ENCODE results near the gene POLR3H.

DNA sequence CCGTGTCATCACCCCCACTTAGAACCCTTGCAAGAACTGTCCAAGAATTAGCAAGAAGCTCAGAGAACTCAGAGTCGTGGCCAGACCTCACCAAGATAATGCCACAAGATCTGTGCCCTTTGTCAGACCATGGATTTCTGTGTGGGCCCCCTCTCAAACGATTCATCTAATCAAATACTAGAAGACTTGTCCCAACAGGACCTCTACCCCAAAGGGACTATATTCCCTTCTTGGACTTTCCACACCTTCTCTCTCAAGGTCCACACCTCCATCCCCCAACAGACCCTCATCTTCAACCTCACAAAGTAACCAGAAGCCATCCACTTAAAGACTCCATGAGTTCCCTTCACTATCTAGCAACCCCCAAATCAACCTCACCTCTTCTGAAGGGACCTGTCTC is 2.8 kb downstream of the POLR3H start:
- TF ChIP-seq CHD2 (IDR thresholded peaks at IDR 0.05; ENCODE audit: borderline replicate concordance, low read depth, low read length) (no peak), CEBPB (IDR thresholded peaks at IDR 0.05; ENCODE audit: borderline replicate concordance in 1 of 2, low read depth in 2 of 2, low read length in 2 of 2) (no peak), TBL1XR1 (IDR thresholded peaks at IDR 0.05; ENCODE audit: low read depth, low read length) (no peak), BMI1 (IDR thresholded peaks at IDR 0.05; ENCODE audit: borderline replicate concordance) (no peak), ZZZ3 (IDR thresholded peaks at IDR 0.05; ENCODE audit: control insufficient read depth, insufficient read length, low read depth) (no peak), SUZ12 (IDR thresholded peaks at IDR 0.05; ENCODE audit: unreplicated experiment) (no peak), MYC (IDR thresholded peaks at IDR 0.05; ENCODE audit: insufficient read depth, insufficient read length, insufficient replicate concordance, low read length, severe bottlenecking) (no peak), POLR2AphosphoS2 (IDR thresholded peaks at IDR 0.05; ENCODE audit: low read depth, low read length) (no peak), POLR2A (IDR thresholded peaks at IDR 0.05; ENCODE audit: low read depth, low read length) (no peak)
- TF ChIP-seq, protein P1, sequence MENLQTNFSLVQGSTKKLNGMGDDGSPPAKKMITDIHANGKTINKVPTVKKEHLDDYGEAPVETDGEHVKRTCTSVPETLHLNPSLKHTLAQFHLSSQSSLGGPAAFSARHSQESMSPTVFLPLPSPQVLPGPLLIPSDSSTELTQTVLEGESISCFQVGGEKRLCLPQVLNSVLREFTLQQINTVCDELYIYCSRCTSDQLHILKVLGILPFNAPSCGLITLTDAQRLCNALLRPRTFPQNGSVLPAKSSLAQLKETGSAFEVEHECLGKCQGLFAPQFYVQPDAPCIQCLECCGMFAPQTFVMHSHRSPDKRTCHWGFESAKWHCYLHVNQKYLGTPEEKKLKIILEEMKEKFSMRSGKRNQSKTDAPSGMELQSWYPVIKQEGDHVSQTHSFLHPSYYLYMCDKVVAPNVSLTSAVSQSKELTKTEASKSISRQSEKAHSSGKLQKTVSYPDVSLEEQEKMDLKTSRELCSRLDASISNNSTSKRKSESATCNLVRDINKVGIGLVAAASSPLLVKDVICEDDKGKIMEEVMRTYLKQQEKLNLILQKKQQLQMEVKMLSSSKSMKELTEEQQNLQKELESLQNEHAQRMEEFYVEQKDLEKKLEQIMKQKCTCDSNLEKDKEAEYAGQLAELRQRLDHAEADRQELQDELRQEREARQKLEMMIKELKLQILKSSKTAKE (IDR thresholded peaks at IDR 0.05; ENCODE audit: low read depth, poor library complexity, severe bottlenecking), result no peak
- TF ChIP-seq, protein P2, sequence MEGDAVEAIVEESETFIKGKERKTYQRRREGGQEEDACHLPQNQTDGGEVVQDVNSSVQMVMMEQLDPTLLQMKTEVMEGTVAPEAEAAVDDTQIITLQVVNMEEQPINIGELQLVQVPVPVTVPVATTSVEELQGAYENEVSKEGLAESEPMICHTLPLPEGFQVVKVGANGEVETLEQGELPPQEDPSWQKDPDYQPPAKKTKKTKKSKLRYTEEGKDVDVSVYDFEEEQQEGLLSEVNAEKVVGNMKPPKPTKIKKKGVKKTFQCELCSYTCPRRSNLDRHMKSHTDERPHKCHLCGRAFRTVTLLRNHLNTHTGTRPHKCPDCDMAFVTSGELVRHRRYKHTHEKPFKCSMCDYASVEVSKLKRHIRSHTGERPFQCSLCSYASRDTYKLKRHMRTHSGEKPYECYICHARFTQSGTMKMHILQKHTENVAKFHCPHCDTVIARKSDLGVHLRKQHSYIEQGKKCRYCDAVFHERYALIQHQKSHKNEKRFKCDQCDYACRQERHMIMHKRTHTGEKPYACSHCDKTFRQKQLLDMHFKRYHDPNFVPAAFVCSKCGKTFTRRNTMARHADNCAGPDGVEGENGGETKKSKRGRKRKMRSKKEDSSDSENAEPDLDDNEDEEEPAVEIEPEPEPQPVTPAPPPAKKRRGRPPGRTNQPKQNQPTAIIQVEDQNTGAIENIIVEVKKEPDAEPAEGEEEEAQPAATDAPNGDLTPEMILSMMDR (IDR thresholded peaks at IDR 0.05 in 2 of 3, conservative IDR thresholded peaks at IDR 0.05 in 1 of 3; ENCODE audit: control insufficient read depth in 2 of 3, extremely low read depth in 1 of 3, insufficient read depth in 1 of 3, low read depth in 3 of 3, low read length in 3 of 3), result no peak

Measured in GM12878 (cell line).